ENCODE data around the gene FAM3D.

The FAM3D gene

GRCh38 chr3:58603606-58604005, 63.0 kb downstream of the FAM3D start:
- no peak for TF ChIP-seq CTCF (conservative IDR thresholded peaks at IDR 0.05; ENCODE audit: low read depth, low read length)
- H3K4me3 ChIP-seq (ENCODE audit: low read depth, low read length): no peak overlapping the region
- no peak for DNase-seq (ENCODE audit: low read depth)

GRCh38 chr3:58597770-58598310, 68.7 kb downstream of the FAM3D start:
- no peak for TF ChIP-seq CTCF (conservative IDR thresholded peaks at IDR 0.05; ENCODE audit: low read depth, low read length)
- no peak for DNase-seq (ENCODE audit: low read depth)
- H3K4me3 ChIP-seq (ENCODE audit: low read depth, low read length): no peak overlapping the region

- no peak overlapping the region for H3K4me3 ChIP-seq (ENCODE audit: low read depth, low read length)
- TF ChIP-seq CTCF (conservative IDR thresholded peaks at IDR 0.05; ENCODE audit: low read depth, low read length): no peak
- no peak for DNase-seq (ENCODE audit: low read depth)
Observed at GRCh38 chr3:58596834-58597518, 69.6 kb downstream of the FAM3D start.

GRCh38 chr3:58594117-58594516, 72.5 kb downstream of the FAM3D start:
- DNase-seq (ENCODE audit: low read depth): no peak
- no peak for TF ChIP-seq CTCF (conservative IDR thresholded peaks at IDR 0.05; ENCODE audit: low read depth, low read length)
- no peak overlapping the region for H3K4me3 ChIP-seq (ENCODE audit: low read depth, low read length)

- TF ChIP-seq CTCF (conservative IDR thresholded peaks at IDR 0.05; ENCODE audit: low read depth, low read length): no peak
Observed at GRCh38 chr3:58591517-58592510, 74.8 kb downstream of the FAM3D start.

GRCh38 chr3:58588030-58588614, 78.5 kb downstream of the FAM3D start:
- no peak for TF ChIP-seq CTCF (conservative IDR thresholded peaks at IDR 0.05; ENCODE audit: low read depth, low read length)
- H3K4me3 ChIP-seq (ENCODE audit: low read depth, low read length): no peak overlapping the region
- DNase-seq (ENCODE audit: low read depth): peak; percentile 54

More at GRCh38 chr3:58591517-58592510, 74.8 kb downstream of the FAM3D start:
- DNase-seq (ENCODE audit: low read depth): no peak
- H3K4me3 ChIP-seq (ENCODE audit: low read depth, low read length): no peak overlapping the region
